HG02970 (cell line): Measurements from ENCODE around the gene BICD2.

Source experiments
- ATAC-seq: cut with Tn5 transposase; IDR thresholded peaks from one replicate; pipeline ENCODE4 v1.9.1; 2021; ENCODE audit warnings: mild to moderate bottlenecking, moderate library complexity, moderate number of reproducible peaks; ENCODE audit not compliant: unreplicated experiment, low FRiP score

BICD2 gene

GRCh38 chr9:92728831-92729734, 35.5 kb downstream of the BICD2 start:
- peak; percentile 62 for ATAC-seq

- no peak for ATAC-seq
Measured at GRCh38 chr9:92727716-92728700, 36.6 kb downstream of the BICD2 start.

- ATAC-seq, result no peak
Measured at GRCh38 chr9:92726971-92727715, 37.5 kb downstream of the BICD2 start.

GRCh38 chr9:92726348-92726747, 38.3 kb downstream of the BICD2 start:
- no peak for ATAC-seq

- ATAC-seq, result no peak
Measured at GRCh38 chr9:92725766-92726165, 38.9 kb downstream of the BICD2 start.

- no peak for ATAC-seq
Measured at GRCh38 chr9:92725266-92725545, 39.4 kb downstream of the BICD2 start.

- ATAC-seq, result no peak
Measured at GRCh38 chr9:92724528-92725265, 39.9 kb downstream of the BICD2 start.

- ATAC-seq, result no peak
Measured at GRCh38 chr9:92723801-92724323, 40.8 kb downstream of the BICD2 start.

GRCh38 chr9:92723299-92723625, 41.4 kb downstream of the BICD2 start:
- ATAC-seq, result no peak

GRCh38 chr9:92722386-92723298, 42.0 kb downstream of the BICD2 start:
- no peak for ATAC-seq

- no peak for ATAC-seq
Measured at GRCh38 chr9:92721548-92721947, 43.1 kb downstream of the BICD2 start.

GRCh38 chr9:92720807-92721535, 43.7 kb downstream of the BICD2 start:
- no peak for ATAC-seq

GRCh38 chr9:92720209-92720765, 44.3 kb downstream of the BICD2 start:
- no peak for ATAC-seq

GRCh38 chr9:92719028-92719647, 45.5 kb downstream of the BICD2 start:
- no peak for ATAC-seq

GRCh38 chr9:92718086-92719001, 46.3 kb downstream of the BICD2 start:
- no peak for ATAC-seq
